Erythroblast (primary cell): ENCODE results near the gene INF2.
A peak's percentile ranks its signal among the peaks of the same experiment; 100 is the strongest.
"Not testable (repeated sequence)": the region's sequence is repeated elsewhere in the genome, so short reads cannot be mapped to it uniquely, and the experiment has no call there.

Experiments used
- DNase-seq, 2 experiments: peaks; one replicate each; lab custom pipeline; 2025; lab: John Stamatoyannopoulos, UW
- GATA1 ChIP-seq: IDR thresholded peaks from 2 replicates; pipeline ENCODE4 v1.6.1; 2011; ENCODE audit warnings: low read depth, mild to moderate bottlenecking, control low read depth, low read length, moderate library complexity
- POLR2A ChIP-seq: IDR thresholded peaks from 2 replicates; pipeline ENCODE4 v1.6.1; 2011; ENCODE audit warnings: mild to moderate bottlenecking, low read length

Gene INF2

GRCh38 chr14:104726600-104727451, 37.4 kb downstream of the INF2 start:
- DNase-seq: no peak
- TF ChIP-seq POLR2A (no peak), GATA1 (no peak)

- TF ChIP-seq GATA1 (no peak), POLR2A (no peak)
- DNase-seq: no peak
These were observed 39.2 kb downstream of the INF2 start for GRCh38 chr14:104728631-104729030.

GRCh38 chr14:104729176-104729834, 39.9 kb downstream of the INF2 start:
- not testable (repeated sequence) for DNase-seq

DNA sequence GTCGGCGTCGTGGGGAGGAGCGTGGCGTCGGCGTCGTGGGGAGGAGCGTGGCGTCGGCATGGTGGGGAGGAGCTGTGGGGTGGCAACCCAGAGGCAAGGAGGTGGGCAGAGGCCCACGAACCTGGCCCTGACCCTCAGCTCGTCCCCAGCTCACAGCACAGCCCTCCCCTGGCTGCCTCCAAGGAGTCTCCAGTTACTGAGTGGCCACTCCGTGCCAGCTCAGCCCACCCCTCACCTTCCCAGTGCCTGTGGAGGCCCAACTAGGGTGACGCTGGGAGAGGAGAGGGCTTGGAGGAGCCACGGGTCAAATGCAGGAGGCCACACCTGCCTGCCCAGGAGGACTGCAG, 40.4 kb downstream of the INF2 start:
- TF ChIP-seq POLR2A (no peak), GATA1 (no peak)
- DNase-seq: no peak

- TF ChIP-seq GATA1 (no peak), POLR2A (no peak)
- DNase-seq: no peak
These were observed 41.1 kb downstream of the INF2 start for GRCh38 chr14:104730487-104730886.

DNA sequence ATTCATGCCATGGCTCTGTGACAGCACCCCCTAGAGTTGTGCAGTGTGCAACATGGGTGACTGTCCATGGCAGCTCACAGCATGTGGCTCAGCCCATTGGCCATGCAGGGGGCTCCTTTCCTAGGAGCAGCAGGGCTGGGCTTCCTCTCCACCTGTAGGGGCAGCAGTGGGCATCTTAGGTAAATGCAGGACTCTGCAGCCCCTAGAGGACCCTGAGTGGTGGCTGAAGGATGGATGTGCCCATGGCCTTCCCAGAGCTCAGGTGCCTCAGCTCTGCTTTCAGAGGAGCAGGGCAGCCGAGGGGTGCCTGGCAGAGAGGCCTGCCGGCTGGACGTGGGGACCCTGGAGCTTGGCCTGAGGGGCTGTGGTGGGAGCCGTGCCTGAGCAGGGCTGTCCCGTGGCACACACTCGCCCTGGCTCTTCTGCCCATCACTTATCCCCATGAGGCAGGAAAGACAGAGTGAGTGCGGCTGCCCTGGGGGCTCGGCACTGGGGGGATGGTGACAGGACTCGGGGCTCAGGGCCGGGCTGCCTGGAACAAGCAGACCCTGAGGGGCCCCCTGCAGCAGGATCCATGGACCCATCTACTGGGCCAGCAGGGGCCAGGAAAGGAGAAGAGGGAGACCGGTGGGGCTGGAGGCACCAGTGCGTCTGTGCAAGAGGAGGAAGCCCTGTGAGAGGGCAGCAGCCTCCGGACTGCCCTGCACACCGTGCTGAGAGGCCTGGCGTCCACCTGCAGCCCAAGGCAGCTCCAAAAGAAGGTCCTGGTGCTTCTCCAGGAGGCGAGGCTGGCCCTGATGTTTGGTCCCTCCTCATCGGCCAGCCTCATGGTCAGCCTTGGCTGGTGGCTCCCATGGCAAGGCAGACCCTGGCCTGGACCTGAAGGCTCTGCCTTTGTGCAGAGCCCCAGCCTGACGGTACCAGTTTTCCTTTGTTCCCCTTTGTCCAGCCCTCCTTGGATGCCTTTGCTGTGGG, 42.2 kb downstream of the INF2 start:
- DNase-seq: peak in 1 of 2 experiments; percentile 17
- TF ChIP-seq GATA1 (no peak), POLR2A (no peak)

GRCh38 chr14:104732355-104732804, 43.0 kb downstream of the INF2 start:
- TF ChIP-seq POLR2A (no peak), GATA1 (no peak)
- DNase-seq: no peak

GRCh38 chr14:104732931-104733681, 43.7 kb downstream of the INF2 start:
- TF ChIP-seq POLR2A: no peak
- no peak for TF ChIP-seq GATA1
- DNase-seq: no peak

GRCh38 chr14:104734051-104734587, 44.7 kb downstream of the INF2 start:
- DNase-seq: no peak
- TF ChIP-seq POLR2A (no peak), GATA1 (no peak)

DNA sequence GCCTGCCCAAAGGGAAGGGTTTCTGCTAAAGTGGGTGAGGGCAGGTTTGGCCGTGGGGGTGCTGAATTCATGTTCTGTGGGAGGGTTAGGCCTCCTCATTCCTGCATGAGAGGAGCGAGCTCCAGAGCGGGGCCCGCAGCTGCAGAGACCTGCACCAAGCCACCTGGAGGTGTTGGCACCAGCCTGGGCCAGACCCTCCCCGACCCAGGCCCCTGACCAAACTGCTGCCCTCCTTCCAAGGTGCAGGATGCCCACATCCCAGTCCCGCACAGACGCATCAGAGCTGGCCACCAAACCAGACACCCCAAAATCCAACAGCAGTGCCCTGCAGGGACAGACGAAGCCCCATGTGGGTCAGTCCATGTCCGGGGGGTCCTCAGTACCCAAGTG, 45.2 kb downstream of the INF2 start:
- no peak for DNase-seq
- TF ChIP-seq POLR2A (no peak), GATA1 (no peak)

- TF ChIP-seq POLR2A (no peak), GATA1 (no peak)
- no peak for DNase-seq
These were observed 45.8 kb downstream of the INF2 start for GRCh38 chr14:104734991-104735779.

- TF ChIP-seq GATA1 (no peak), POLR2A (no peak)
- DNase-seq: no peak
These were observed 46.6 kb downstream of the INF2 start for GRCh38 chr14:104735830-104736642.
